ENCODE results near the gene PAM. TPM values are rescaled to one million over a fixed set of nuclear protein-coding genes. Genes with fewer than 3 reads are reported as not detected.

The PAM gene
- total and polyA plus RNA-seq, 2 of the 8 experiments (the other 6 are each of a cell fraction or from before 2014, with no cell fraction given), result 30.4 to 67.8 TPM

DNA sequence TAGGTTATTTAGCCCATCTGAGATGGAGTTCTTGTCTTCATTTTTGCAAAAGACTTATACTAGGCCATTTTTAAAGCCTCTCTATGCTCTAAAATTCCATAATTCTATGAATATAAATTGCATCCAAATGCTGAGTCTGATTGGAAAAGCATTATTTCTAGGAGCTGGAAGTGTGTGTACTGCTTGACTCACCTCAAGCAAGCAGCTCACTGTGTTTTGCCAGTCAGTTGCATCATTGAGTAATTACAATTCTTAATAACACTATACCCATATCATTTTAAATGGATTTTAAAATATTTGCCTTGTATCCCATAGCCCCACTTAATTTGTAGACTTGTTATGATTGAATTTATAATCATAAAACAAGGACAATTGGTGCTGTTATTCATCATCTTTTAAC lies 161.0 kb downstream of the PAM start:
- no peak overlapping the region for H2BK120ac ChIP-seq (replicated peaks; ENCODE audit: low read depth, low read length)
- no peak overlapping the region for H4K5ac ChIP-seq (ENCODE audit: insufficient read length, low read depth, low read length)
- no peak overlapping the region for H2BK20ac ChIP-seq (ENCODE audit: low read length)
- CTCF ChIA-PET (ENCODE audit: partially characterized antibody), result no interaction called here
- no peak overlapping the region for H3K18ac ChIP-seq (ENCODE audit: extremely low read depth, low read length)
- H2BK12ac ChIP-seq (ENCODE audit: low read depth, low read length), result no peak overlapping the region
- H3K23me2 ChIP-seq (ENCODE audit: low read depth, low read length), result no peaks in the 10 kb centered on the region
- no peaks in the 10 kb centered on the region for H3K27me3 ChIP-seq (replicated peaks in 1 of 4; ENCODE audit: control insufficient read depth in 3 of 4, extremely low read depth in 1 of 4, insufficient read depth in 3 of 4, low read length in 3 of 4)
- H4K91ac ChIP-seq (replicated peaks; ENCODE audit: insufficient read length, low read length), result no peak overlapping the region
- no peak overlapping the region for H2BK5ac ChIP-seq (ENCODE audit: low read depth, low read length)
- H3K36me3 ChIP-seq (ENCODE audit: control insufficient read depth in 2 of 4, insufficient read depth in 4 of 4, low read length in 3 of 4), result 0 out of 8 replicates have a peak, but pooled peaks cover 0 to 2% (median 0%) of the 10 kb centered on the region in 4 experiments
- H3K4me2 ChIP-seq (ENCODE audit: insufficient read depth in 1 of 2, low read depth in 2 of 2, low read length in 2 of 2), result no peak overlapping the region
- no peaks in the 10 kb centered on the region for H4K20me1 ChIP-seq (replicated peaks in 1 of 2; ENCODE audit: control insufficient read depth in 1 of 2, insufficient read depth in 2 of 2, low read length in 2 of 2)
- no peak overlapping the region for H2AK5ac ChIP-seq (ENCODE audit: low read depth, low read length)
- no peak overlapping the region for H4K8ac ChIP-seq (ENCODE audit: extremely low read depth, insufficient read depth, low read length)
- H2AFZ ChIP-seq (ENCODE audit: low read length), result no peak overlapping the region
- FAIRE-seq (no peak), DNase-seq (ENCODE audit: low read depth in 1 of 2, low spot score in 2 of 2) (no peak)
- POLR2A ChIA-PET (ENCODE audit: partially characterized antibody), result no interaction called here
- no peak overlapping the region for H3K4ac ChIP-seq (replicated peaks; ENCODE audit: insufficient read length, low read depth, low read length)
- no peak overlapping the region for H3K23ac ChIP-seq (ENCODE audit: insufficient read length)
- no peak overlapping the region for H3K14ac ChIP-seq (ENCODE audit: insufficient read length)
- no peak overlapping the region for H2BK15ac ChIP-seq (ENCODE audit: low read length)
- no peaks in the 10 kb centered on the region for H3K9me3 ChIP-seq (ENCODE audit: insufficient read depth in 2 of 2, low read depth in 1 of 2, low read length in 1 of 2)
- no peak overlapping the region for H3K27ac ChIP-seq (ENCODE audit: low read depth, low read length)
- H3K79me1 ChIP-seq (ENCODE audit: low read depth, low read length), result no peaks in the 10 kb centered on the region
- H3K4me1 ChIP-seq (replicated peaks in 1 of 4; ENCODE audit: control insufficient read depth in 3 of 4, insufficient read depth in 4 of 4, low read length in 3 of 4), result no peaks in the 10 kb centered on the region; a peak in 1 of 7 replicates
- H3K4me3 ChIP-seq (ENCODE audit: extremely low read depth in 1 of 4, insufficient read depth in 2 of 4, low read depth in 3 of 4, low read length in 4 of 4), result no peak overlapping the region
- no peaks in the 10 kb centered on the region for H3K79me2 ChIP-seq (ENCODE audit: control insufficient read depth in 1 of 2, insufficient read depth in 2 of 2, low read length in 2 of 2)
- no peak overlapping the region for H3K9ac ChIP-seq (replicated peaks in 1 of 4; ENCODE audit: extremely low read depth in 1 of 4, low read depth in 3 of 4, low read length in 3 of 4)
- TF ChIP-seq FOSL1 (IDR thresholded peaks at IDR 0.05; ENCODE audit: insufficient read depth, low read depth, low read length), result no peak
- no peak for TF ChIP-seq CHD2 (IDR thresholded peaks at IDR 0.05; ENCODE audit: low read length)
- TF ChIP-seq CTCF (IDR thresholded peaks at IDR 0.05; ENCODE audit: control extremely low read depth in 1 of 3, insufficient read depth in 1 of 3, low read depth in 1 of 3, low read length in 3 of 3), result no peak
- no peak overlapping the region for H3K56ac ChIP-seq (replicated peaks; ENCODE audit: insufficient read length, low read depth, low read length)

Data from H1 (cell line).